GM23338 (cell line): ENCODE data around the gene UBE2F. TPM values are rescaled to one million over a fixed set of nuclear protein-coding genes. Genes with fewer than 3 reads are reported as not detected.
"Not testable (repeated sequence)": the region's sequence is repeated elsewhere in the genome, so short reads cannot be mapped to it uniquely, and the experiment has no call there.

Experiments used
- ATAC-seq: fragments of 200-7000 bp; cut with Tn5 transposase; 3 replicates; pipeline ENCODE4 v1.9.1; 2020
- DNase-seq: peaks from one replicate; pipeline ENCODE4 v3.0.0-alpha.2; 2015; ENCODE audit warnings: low spot score
- H2AFZ ChIP-seq: fragments of 200-600 bp; sonication (generic); 2 replicates; pipeline ENCODE4 v1.8.0; 2016; ENCODE audit warnings: antibody characterized with exemption, mild to moderate bottlenecking, moderate library complexity
- H3F3A ChIP-seq: fragments of 200-600 bp; sonication (generic); replicated peaks from 2 replicates; pipeline ENCODE4 v1.8.0; 2017; ENCODE audit warnings: antibody characterized with exemption, mixed run types, low read depth
- H3K27ac ChIP-seq: fragments of 200-600 bp; sonication (generic); 2 replicates; pipeline ENCODE4 v1.6.1; 2016; ENCODE audit warnings: low read depth
- H3K27me3 ChIP-seq: fragments of 200-600 bp; sonication (generic); 2 replicates; pipeline ENCODE4 v1.8.0; 2016; ENCODE audit warnings: mild to moderate bottlenecking, mixed run types, moderate library complexity; ENCODE audit not compliant: insufficient read depth
- H3K36me3 ChIP-seq: fragments of 200-600 bp; sonication (generic); 2 replicates; pipeline ENCODE4 v1.8.0; 2016; ENCODE audit warnings: mild to moderate bottlenecking; ENCODE audit not compliant: insufficient read depth
- H3K4me1 ChIP-seq: fragments of 200-600 bp; sonication (generic); 2 replicates; pipeline ENCODE4 v1.8.0; 2016; ENCODE audit warnings: mild to moderate bottlenecking, moderate library complexity; ENCODE audit not compliant: insufficient read depth
- H3K4me2 ChIP-seq: fragments of 200-600 bp; sonication (generic); 2 replicates; pipeline ENCODE4 v1.7.1; 2017; ENCODE audit warnings: mixed run types
- H3K4me3 ChIP-seq: fragments of 200-600 bp; sonication (generic); 2 replicates; pipeline ENCODE4 v1.6.1; 2016; ENCODE audit warnings: mixed run types
- H3K79me2 ChIP-seq: fragments of 200-600 bp; sonication (generic); replicated peaks from 2 replicates; pipeline ENCODE4 v1.8.0; 2017; ENCODE audit warnings: mild to moderate bottlenecking; ENCODE audit not compliant: insufficient read depth
- H3K9me2 ChIP-seq: fragments of 200-600 bp; sonication (generic); 2 replicates; pipeline ENCODE4 v1.8.0; 2017; ENCODE audit not compliant: insufficient read depth
- H4K20me1 ChIP-seq: fragments of 200-600 bp; sonication (generic); replicated peaks from 2 replicates; pipeline ENCODE4 v1.8.0; 2017; ENCODE audit warnings: mild to moderate bottlenecking; ENCODE audit not compliant: insufficient read depth
- H3K27ac Mint-ChIP-seq: 2 replicates; pipeline ENCODE4 v1.8.0; 2020; ENCODE audit warnings: inconsistent platforms, mild to moderate bottlenecking, moderate library complexity, mixed read lengths
- H3K27me3 Mint-ChIP-seq: 3 replicates; pipeline ENCODE4 v1.8.0; 2022; ENCODE audit warnings: low read depth, mild to moderate bottlenecking, moderate library complexity, mixed read lengths, inconsistent platforms; ENCODE audit not compliant: insufficient read depth, poor library complexity
- H3K36me3 Mint-ChIP-seq: 3 replicates; pipeline ENCODE4 v1.8.0; 2021; ENCODE audit warnings: low read depth, mild to moderate bottlenecking, inconsistent platforms, moderate library complexity, mixed read lengths
- H3K4me1 Mint-ChIP-seq: 3 replicates; pipeline ENCODE4 v1.8.0; 2020; ENCODE audit warnings: mild to moderate bottlenecking, inconsistent platforms, mixed read lengths
- H3K4me3 Mint-ChIP-seq: 3 replicates; pipeline ENCODE4 v1.8.0; 2021; ENCODE audit warnings: moderate library complexity, mild to moderate bottlenecking, inconsistent platforms, mixed read lengths
- H3K9me3 Mint-ChIP-seq: 3 replicates; pipeline ENCODE4 v1.8.0; 2020; ENCODE audit warnings: moderate library complexity, mild to moderate bottlenecking, inconsistent platforms, mixed read lengths
- ETS1 ChIP-seq: IDR thresholded peaks from 2 replicates; pipeline ENCODE4 v1.6.1; 2016; ENCODE audit warnings: antibody characterized with exemption
- EZH2 ChIP-seq: fragments of 200-600 bp; sonication (generic); IDR thresholded peaks from one replicate; pipeline ENCODE4 v1.8.0; 2017; ENCODE audit warnings: antibody characterized with exemption, mild to moderate bottlenecking, low read depth; ENCODE audit not compliant: unreplicated experiment
- EZH2phosphoT487 ChIP-seq: fragments of 200-600 bp; sonication (generic); IDR thresholded peaks from one replicate; pipeline ENCODE4 v1.8.1; 2018; ENCODE audit warnings: antibody characterized with exemption; ENCODE audit not compliant: unreplicated experiment
- JUNB ChIP-seq: IDR thresholded peaks from one replicate; pipeline ENCODE4 v1.6.1; 2016; ENCODE audit warnings: antibody characterized with exemption; ENCODE audit not compliant: unreplicated experiment
- POLR2AphosphoS5 ChIP-seq: IDR thresholded peaks from 2 replicates; pipeline ENCODE4 v1.6.1; 2016; ENCODE audit warnings: antibody characterized with exemption, low read depth
- REST ChIP-seq: IDR thresholded peaks from one replicate; pipeline ENCODE4 v1.6.1; 2018; ENCODE audit warnings: antibody characterized with exemption; ENCODE audit not compliant: unreplicated experiment
- STAT1 ChIP-seq: IDR thresholded peaks from one replicate; pipeline ENCODE4 v1.6.1; 2016; ENCODE audit warnings: antibody characterized with exemption; ENCODE audit not compliant: unreplicated experiment
- ZNF114 ChIP-seq: fragments of 250-450 bp; sonication (Bioruptor Pico); IDR thresholded peaks from 2 replicates; pipeline ENCODE4 v1.5.0; 2020; ENCODE audit warnings: mild to moderate bottlenecking, moderate library complexity
- ZNF331 ChIP-seq: fragments of 250-450 bp; sonication (Bioruptor Pico); IDR thresholded peaks from 2 replicates; pipeline ENCODE4 v1.5.0; 2020; ENCODE audit warnings: low read depth, mild to moderate bottlenecking, moderate library complexity
- polyA plus RNA-seq: library from polyadenylated mRNA; unstranded; fragments of >200 nt; fragmentation: Nextera tagmentation; extraction: Ambion mirVana; gene quantifications from 2 replicates; pipeline ENCODE4 v1.2.1, GENCODE V29; 2016
- total RNA-seq: library from RNA; depleted of rRNA; stranded (reverse); fragments of >200 nt; shearing (Covaris generic); gene quantifications from 2 replicates; pipeline ENCODE4 v1.2.3, GENCODE V29; 2014

Gene UBE2F
- total and polyA plus RNA-seq, 2 experiments from 2014 or later: 98.2 to 106 TPM

GRCh38 chr2:237964578-237965404, 2.0 kb upstream of the UBE2F start:
- Histone ChIP-seq H3K4me2 (no peak overlapping the region), H3K27ac (no peak overlapping the region), H3K27me3 (no peaks in the 10 kb centered on the region), H2AFZ (peak overlapping the region; percentile 38; the same call in 1 of the 2 replicates), H3K4me1 (peaks cover 19% of the 10 kb centered on the region), H3F3A (peaks cover 5% of the 10 kb centered on the region; the same call in 1 of the 2 replicates), H3K36me3 (no peaks in the 10 kb centered on the region), H3K79me2 (peaks cover 25% of the 10 kb centered on the region), H3K9me2 (no peaks in the 10 kb centered on the region), H3K4me3 (no peak overlapping the region), H4K20me1 (peaks cover 19% of the 10 kb centered on the region)
- no peak overlapping the region for H3K4me3 Mint-ChIP-seq
- H3K36me3 Mint-ChIP-seq: peaks cover 5% of the 10 kb centered on the region; the same call in 2 of the 3 replicates
- peaks cover 8% of the 10 kb centered on the region for H3K27me3 Mint-ChIP-seq
- no peak overlapping the region for H3K27ac Mint-ChIP-seq
- no peak for TF ChIP-seq ETS1
- TF ChIP-seq ZNF331 (CRISPR knock-in tag): no peak
- DNase-seq: no peak
- peaks cover 24% of the 10 kb centered on the region for H3K4me1 Mint-ChIP-seq
- H3K9me3 Mint-ChIP-seq: peaks cover 28% of the 10 kb centered on the region
- no peak for ATAC-seq

- H3K9me2 ChIP-seq, H3F3A ChIP-seq, H3K36me3 Mint-ChIP-seq, H3K36me3 ChIP-seq, H3K27ac Mint-ChIP-seq, H3K27ac ChIP-seq, H3K27me3 ChIP-seq, H3K27me3 Mint-ChIP-seq, DNase-seq, ATAC-seq: not testable (repeated sequence)
- H3K4me3 Mint-ChIP-seq: peak overlapping the region; percentile 81
- Histone ChIP-seq H3K4me3 (peak overlapping the region; percentile 77), H3K79me2 (peaks cover 36% of the 10 kb centered on the region), H3K4me2 (peak overlapping the region; percentile 84), H4K20me1 (peaks cover 30% of the 10 kb centered on the region), H3K4me1 (peaks cover 19% of the 10 kb centered on the region), H2AFZ (peak overlapping the region; percentile 96)
- H3K9me3 Mint-ChIP-seq: peaks cover 28% of the 10 kb centered on the region
- H3K4me1 Mint-ChIP-seq: peaks cover 31% of the 10 kb centered on the region
Measured at GRCh38 chr2:237965844-237966243, 970 bp upstream of the UBE2F start.

GRCh38 chr2:237966250-237966564, 607 bp upstream of the UBE2F start:
- peak; percentile 43 for DNase-seq
- peak overlapping the region; percentile 84 for H3K4me2 ChIP-seq
- peaks cover 6% of the 10 kb centered on the region for H3K27me3 Mint-ChIP-seq
- peak overlapping the region; percentile 81 for H3K4me3 Mint-ChIP-seq
- H3K27ac ChIP-seq: no peak overlapping the region
- H3K9me3 Mint-ChIP-seq: peaks cover 24% of the 10 kb centered on the region
- H3F3A ChIP-seq: peaks cover 5% of the 10 kb centered on the region; the same call in 1 of the 2 replicates
- H3K36me3 ChIP-seq: no peaks in the 10 kb centered on the region
- peak overlapping the region; percentile 77 for H3K4me3 ChIP-seq
- peaks cover 5% of the 10 kb centered on the region; the same call in 2 of the 3 replicates for H3K36me3 Mint-ChIP-seq
- peak; percentile 46 for ATAC-seq
- peaks cover 40% of the 10 kb centered on the region for H3K79me2 ChIP-seq
- H3K27ac Mint-ChIP-seq: peak overlapping the region; percentile 76
- H2AFZ ChIP-seq: peak overlapping the region; percentile 96
- no peaks in the 10 kb centered on the region for H3K27me3 ChIP-seq
- H3K4me1 Mint-ChIP-seq: peaks cover 31% of the 10 kb centered on the region
- H3K4me1 ChIP-seq: peaks cover 19% of the 10 kb centered on the region
- H4K20me1 ChIP-seq: peaks cover 32% of the 10 kb centered on the region
- H3K9me2 ChIP-seq: no peaks in the 10 kb centered on the region
- TF ChIP-seq JUNB: no peak
- no peak for TF ChIP-seq EZH2
- TF ChIP-seq POLR2AphosphoS5: no peak
- TF ChIP-seq REST: no peak
- no peak for TF ChIP-seq ZNF114 (CRISPR knock-in tag)
- TF ChIP-seq ZNF331 (CRISPR knock-in tag): no peak
- no peak for TF ChIP-seq ETS1
- no peak for TF ChIP-seq STAT1
- no peak for TF ChIP-seq EZH2phosphoT487
